Amygdala (tissue), 56 donors: ENCODE measurements around the gene TIGD3.

Experiments
- DNase-seq, 56 donors: peaks; one replicate each; lab custom pipeline; 2025; lab: John Stamatoyannopoulos, UW

TIGD3 gene

DNA sequence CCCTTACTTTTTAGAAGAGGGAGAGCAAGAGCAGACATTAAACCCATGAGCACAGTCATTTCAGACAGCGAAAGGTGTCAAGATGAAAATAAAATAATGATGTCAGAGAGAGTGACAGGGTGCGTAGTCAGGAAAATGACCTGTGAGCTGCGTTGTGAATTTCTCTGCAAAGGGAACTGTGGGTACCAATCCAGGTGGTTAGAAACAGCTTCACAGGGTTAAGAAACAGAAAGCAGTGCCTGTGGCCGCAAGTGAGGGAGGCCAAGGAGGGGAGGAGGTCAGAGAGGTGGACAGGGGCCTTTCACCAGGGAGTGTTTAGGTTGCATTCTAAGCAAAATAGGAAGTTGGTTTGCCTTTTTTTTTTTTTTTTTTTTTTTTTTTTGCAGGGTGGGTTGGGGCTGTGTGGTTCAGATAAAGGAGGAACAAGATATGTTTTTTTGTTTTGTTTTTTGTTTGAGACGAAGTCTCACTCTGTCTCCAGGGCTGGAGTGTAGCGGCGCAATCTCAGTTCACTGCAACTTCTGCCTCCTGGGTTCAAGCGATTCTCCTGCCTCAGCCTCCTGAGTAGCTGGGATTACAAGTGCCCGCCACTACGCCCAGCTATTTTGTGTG is 7.9 kb downstream of the TIGD3 start:
- DNase-seq, result no peak

DNA sequence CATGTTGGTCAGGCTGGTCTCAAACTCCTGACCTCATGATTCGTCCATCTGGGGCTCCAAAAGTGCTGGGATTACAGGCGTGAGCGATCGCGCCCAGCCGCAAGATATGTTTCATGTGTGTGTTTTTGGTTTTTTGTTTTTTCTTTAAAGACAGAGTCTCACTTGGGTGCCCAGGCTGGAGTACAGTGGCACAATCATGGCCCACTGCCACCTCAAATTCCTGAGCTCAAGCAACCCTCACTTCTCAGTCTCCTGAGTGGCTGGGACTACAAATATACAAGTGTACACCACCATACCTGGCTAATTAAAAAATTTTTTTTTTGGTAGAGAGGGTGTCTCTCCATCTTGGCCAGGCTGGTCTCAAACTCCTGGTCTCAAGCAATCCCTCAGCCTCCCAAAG is 8.4 kb downstream of the TIGD3 start:
- DNase-seq, result no peak

DNA sequence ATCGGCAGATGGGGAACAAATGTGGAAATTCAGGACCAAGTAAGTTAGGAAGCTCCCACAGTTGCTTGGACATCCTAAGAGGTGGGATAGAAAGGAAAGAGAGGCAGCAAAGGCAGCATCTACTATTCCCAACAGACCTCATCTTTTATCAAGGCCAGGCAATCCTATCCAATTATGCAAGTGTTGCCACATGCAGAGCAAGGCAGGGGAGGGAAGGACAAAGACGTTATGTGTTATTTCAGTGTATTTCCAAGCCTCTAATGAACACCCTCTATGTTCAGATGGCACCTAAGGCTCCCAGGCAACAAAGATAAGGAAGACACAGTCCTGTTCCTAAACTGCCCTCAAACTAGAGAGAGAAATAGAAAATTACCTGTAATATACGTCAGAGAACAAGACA is 9.2 kb downstream of the TIGD3 start:
- no peak for DNase-seq

DNA sequence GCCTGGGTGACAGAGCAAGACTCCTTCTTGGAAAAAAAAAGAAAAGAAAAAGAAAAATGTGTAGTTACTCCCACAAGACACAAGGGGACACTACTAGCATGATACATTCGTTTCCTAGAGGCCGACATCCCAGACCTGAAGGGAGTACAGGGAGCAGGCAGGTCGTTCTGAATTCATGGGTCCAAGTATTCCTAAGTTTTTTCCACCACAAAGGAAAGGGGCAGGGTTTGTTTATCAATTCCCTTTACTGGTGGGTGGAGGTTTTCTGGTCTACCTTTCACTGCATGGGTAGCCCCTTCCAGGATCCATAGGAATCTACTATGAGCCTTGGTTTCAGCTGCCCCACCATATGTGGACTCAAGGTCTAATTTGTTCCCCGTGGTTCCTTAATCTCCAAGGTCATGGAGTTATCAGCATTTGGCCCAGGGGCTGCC is 11.8 kb downstream of the TIGD3 start:
- DNase-seq, result peak in 10 of 56 donors; percentile 10 to 40 (median 19)

DNA sequence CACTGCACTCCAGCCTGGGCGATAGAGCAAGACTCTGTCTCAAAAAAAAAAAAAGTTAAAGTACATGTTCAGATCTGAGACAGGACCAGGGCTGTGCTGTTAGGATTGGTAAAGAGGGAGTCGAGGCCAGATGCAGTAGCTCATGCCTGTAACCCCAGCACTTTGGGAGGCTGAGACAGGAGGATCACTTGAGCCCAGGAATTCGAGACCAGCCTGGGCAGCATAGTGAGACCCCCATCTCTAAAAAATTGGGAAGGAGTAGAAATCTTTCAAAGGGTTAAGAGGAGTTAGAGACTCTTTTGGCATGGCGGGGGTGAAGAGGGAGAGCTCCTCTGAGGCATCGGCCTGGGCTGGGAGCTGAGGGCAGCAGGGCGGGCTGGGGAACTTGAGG is 16.1 kb downstream of the TIGD3 start:
- DNase-seq, result no peak

DNA sequence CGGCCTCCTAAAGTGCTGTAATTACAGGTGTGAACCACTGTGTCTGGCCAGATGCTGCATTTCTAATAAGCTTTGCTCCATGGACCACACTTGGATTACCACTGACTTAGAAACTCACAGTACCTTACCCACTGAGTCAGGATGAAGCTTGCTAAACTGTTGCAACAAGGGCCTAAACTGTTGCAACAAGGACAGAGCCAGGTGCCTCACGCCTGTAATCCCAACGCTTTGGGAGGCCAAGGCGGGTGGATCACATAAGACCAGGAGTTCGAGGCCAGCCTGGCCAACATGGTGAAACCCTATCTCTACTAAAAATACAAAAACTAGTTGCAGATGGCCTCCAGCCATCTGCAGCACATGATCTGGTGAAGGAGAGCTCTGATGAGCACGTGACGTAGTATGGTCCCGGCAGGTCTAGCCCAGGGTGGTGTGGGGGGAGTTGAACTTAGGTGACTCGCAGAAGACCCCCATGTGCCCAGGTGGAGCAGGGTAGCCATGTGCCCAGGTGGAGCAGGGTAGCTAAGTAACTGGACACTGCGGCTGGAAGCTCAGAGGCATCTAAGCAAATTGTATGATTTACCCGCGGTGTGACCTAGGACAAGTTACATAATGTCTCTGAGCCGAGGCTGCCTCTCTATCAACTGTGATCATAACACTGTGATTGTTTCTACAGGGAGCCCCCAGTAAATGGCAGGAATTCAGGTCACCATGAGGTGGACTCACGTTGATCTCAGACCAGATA is 19.5 kb downstream of the TIGD3 start:
- no peak for DNase-seq

DNA sequence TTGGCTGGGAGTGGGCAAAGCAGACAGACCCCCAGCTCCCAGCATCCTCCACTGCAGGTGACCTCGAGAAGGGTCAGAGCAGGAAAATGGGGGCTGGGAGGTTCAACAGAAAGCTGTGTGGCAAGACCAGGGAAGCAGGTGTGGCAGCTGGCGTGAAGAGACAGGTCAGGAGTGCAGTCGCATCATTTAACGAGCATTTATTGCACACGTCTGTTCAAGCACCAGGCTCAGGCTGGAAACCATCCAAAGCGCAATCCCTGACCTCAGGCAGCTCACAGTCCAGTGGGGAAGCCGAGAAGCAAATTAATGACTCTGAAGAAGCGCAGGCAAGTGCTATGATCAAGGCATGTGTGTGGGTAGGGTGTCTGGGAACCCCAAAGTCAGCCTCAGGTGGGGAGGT is 20.5 kb downstream of the TIGD3 start:
- no peak for DNase-seq

DNA sequence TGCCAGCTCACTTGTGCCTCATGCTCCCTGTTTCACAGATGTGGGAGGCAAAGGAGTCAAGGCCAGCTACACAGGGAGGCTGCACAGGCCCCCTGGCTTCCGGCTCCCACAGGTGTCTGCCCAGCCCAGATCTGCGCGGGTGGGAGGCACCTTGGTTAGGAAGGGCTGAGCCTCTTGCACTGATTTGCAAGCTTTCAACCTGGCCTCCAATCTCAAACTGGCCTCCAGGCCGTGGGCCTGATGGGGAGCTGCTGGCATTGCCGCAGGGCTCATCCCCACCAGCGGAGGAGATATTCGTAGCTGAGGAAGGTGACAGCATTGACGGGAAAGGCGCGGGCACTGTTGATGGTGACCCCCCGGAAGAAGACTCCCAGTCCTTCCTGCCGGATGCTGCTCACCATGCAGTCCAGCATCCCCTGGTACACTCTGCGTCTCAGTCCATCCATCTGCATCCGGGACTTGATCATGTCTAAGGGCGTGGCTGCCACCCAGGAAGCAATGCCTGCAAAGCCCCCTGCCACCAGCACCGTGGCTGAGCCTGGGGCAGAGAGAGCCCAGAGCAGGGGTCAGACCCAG is 21.7 kb downstream of the TIGD3 start:
- DNase-seq, result no peak

DNA sequence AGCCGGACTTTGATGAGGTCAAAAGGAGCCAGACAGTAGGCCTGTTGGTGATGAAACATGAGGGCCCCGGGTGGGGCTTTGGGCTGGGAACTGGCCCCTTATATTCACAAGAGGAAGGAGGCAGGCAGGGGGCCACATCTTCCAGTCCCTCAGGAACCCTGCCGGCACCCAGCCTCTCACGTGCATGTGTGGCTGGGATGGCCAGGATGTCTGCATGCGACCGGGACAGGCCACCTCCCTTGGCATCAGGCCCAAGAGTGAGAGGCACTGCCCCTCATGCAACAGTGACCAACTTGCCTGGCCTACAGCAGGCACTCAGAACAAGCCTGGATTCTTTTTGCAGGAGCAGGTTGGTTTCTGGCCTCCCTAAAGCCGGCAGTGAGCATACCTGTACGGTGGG is 22.5 kb downstream of the TIGD3 start:
- DNase-seq, result no peak

DNA sequence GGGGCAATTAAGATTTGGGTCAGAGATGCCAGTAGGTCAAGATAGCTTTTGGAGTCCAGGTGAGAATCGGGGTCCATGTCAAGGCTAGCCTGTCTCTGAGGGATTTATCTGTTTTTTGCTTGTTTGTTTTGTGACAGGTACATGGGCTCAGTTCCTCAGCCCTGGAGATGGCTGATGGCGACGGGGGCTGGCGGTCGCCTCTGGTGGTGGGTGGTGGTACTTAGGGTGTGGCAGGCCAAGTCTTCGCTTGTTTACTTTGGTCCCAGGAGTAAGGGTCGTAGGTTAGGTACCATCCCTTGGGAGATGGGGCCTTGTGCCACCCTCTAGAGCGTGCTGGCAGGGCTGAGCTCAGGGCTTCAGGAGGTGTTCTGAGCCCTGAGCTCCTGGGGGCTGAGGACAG is 23.2 kb downstream of the TIGD3 start:
- no peak for DNase-seq

DNA sequence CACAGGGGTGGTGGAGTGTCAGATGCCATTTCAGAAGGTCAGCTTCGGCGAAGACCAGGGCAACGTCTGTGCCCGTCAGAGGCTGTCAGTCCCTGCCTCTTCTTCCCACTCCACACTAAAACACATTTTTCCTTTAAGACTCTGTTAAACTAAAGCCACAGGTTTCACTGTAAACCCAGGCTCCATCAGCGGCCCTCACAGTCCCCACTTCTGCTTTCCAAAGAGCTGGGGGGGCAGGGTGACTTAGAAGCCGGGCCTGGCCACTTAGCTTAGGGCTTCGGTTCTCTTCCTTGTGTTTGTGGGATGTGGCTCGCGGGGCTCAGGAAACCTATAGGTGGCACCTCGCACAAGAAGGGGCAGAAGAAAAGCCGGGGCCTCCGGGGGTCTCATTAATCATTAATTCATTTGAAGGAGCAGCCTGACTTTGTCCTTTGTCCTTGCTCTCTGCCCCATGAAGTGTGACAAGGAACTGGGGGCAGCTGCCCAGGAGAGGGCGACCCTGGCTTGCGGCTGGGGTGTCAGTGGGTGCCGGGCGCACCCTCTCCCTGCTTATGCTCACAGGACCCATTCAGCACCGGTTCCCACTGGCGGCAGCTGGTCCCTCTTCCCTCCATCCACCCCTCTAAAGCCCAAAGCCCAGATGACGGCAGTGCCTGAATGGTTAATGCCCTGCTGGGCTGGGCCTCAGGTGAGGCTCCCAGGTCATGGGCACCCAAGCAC is 23.8 kb downstream of the TIGD3 start:
- peak in 4 of 56 donors; percentile 4 to 42 (median 22) for DNase-seq

DNA sequence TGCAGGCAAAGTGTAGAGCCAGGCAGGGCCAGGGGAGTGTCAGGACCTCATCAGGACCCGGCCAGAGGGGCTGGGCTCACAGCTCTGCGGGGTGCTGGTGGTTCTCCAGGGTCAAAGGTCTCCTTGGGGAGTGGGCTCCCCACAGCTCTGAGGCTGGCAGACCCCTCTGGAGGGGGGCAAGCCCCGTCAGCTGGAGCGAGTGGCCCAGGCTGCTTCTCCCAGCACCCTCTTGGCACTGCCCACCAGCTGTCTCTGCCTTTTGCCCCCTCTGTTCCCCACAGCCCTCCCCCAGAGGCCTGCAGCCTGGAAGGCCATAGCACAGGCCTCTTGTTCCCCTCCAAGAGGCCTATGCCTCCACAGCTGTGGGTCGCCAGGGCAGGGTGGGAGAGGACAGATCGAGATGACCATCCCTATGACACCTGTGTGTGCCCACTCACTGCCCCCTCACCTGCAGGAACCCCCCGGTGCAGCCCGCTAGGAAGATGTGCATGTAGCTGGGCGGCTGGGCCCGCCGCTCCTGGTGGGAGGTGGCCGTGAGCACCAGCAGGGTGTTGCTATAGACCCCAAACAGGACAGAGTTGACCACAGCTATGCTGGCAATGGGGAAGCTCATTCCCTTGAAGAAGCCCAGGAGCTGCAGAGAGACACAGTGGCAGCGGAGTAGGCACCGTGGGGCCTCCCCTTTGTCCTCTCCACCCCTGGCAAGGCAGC is 24.5 kb downstream of the TIGD3 start:
- DNase-seq, result no peak

DNA sequence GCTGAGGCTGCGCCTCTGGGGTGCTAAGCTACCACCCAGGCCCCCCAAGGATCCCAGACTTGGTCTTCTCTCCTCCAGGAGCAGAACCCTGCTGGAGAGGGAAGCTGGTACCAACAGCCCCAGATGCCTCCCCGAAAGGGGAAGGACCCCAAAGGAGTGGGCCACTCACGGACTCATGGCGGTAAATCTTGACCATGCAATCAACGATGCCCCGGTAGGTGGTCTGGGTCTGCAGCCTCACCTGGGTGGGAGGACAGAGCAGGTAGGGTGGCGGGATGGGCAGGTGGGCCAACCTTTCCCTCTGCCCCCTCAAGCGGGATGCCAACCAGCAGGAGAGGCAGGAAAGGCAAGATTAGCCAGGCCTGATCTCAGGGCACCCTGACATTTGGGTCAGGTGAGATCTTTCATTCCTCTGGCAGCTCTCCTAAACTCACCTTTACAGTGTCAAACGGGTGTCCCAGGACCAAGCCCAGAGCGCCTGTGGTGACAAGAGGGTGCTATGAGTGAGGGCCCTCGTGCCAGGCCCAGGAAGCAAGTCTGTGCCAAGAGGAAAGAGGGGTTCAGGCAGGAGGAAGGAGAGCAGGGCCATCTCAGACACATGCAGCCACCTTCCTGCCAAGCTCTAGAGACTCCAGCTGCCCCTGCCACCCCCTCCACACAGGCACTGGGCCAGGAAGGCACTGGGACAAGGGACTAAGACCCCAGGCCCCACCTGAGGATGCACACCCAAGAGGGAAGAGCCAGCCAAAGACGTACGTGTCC is 25.3 kb downstream of the TIGD3 start:
- no peak for DNase-seq

DNA sequence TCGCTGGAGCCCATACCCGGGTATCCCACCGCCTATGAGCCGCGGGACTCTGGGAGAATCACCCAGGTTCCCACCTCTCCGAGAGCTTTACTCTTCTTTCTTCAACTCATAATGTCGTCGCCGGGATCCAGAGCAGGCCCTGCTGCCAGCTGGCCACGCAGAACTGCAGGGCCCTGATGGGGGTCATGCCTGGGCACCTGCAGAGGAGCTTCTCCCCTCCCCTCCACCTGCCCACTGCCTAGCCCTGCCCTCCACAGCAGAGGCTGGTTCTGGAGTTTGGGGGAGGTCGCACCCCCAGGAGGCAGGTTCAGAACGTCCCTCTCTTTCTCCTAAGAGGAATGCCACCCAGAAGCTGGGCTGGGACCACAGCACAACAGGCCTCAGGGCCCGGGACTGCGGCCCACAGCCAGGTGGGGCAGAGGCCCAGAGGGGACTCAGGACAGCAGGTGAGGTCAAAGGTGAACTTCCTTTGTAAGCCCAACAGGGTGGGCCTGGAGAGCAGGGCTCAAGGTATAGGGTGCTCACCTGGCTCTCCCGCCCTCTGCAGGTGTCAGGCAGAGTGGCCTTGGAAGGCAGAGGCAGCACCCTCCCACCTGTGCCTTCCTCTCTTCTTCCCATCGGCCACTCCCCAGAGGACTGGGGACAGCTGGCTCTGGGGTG is 26.0 kb downstream of the TIGD3 start:
- no peak for DNase-seq

DNA sequence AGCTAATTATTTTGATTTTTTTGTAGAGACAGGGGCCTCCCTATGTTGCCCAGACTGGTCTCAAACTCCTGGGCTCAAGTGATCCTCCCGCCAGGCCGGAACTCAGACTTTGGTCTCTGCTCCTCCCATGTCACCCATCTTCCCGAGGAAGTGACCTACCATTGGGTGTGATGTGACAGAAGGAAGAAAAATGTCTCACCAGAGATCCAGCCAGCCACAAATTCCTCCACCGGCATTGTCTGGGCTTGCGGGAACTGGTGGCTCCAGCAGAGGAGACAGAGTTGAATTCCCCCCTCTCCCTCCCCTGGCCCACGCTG is 27.1 kb downstream of the TIGD3 start:
- peak in 1 of 56 donors; percentile 33 for DNase-seq

DNA sequence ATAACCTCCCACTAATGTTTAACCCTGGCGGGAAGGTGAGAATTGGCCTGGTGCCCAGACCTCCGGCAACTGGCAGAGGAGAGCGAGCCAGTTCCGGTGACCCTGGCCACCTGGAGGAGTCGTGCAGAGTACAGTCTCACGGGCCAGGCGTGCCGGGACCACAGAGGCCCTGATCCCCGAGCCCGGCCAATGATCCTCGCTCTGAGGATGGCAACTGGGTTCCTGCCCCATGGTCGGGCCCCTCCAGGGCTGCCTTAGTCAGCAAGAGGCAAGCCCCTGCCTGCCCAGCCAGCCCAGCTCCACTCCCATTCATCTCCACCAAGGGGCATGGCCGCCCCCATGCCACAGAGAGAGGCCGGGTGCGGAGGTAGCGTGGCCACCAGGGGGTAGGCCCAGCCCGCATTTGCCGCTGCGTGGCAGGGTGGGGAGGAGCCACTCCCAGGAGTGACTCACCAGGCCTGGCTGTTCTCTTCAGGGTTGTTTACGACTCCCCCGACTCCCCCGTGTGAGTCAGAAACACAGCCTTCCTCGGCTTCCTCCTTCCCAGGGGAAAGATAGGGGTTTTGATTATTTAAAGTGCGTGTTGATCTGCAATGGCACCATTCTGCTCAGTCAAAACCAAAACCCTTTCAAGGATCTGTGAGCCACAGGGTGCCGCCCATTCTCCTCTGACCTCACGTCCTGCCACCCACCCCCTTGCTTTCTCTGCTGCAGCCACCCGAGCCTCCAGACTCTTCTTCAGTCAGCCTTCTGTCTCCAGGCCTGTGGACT is 27.7 kb downstream of the TIGD3 start, which contains the start of gene SLC25A45:
Gene SLC25A45 (minus strand): TSS at position 614 of the 771 bp plus-strand sequence. CDS start 695 bp downstream, outside the sequence.
- DNase-seq, result peak; percentile 20 to 95 (median 81)

DNA sequence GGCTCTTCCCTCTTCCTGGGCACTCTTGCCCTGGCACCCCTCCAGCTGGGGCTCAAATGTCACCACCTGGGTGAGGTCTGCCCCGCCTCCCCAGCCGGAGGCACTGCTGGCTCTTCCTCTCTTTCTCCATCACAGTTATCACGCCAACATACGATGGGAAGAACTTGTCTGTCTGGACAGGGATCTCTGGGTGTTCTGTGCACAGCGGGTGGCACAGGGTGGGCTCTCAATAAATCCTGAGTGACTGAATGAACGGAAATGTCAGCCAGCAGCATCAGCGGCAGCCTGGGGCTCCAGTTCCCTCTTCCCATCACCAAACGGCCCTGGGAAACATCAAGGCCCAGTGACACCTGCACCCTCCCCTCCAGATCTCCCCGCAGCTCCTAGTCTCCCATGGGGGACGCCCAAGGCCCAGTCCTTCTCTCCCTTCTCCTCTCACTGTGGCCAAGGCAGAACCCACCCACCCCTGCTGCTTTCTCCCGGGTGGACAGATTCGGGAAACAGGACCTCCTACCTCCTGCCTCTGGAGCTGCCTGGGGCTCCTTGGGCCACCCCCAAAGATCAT is 28.3 kb downstream of the TIGD3 start:
- no peak for DNase-seq

DNA sequence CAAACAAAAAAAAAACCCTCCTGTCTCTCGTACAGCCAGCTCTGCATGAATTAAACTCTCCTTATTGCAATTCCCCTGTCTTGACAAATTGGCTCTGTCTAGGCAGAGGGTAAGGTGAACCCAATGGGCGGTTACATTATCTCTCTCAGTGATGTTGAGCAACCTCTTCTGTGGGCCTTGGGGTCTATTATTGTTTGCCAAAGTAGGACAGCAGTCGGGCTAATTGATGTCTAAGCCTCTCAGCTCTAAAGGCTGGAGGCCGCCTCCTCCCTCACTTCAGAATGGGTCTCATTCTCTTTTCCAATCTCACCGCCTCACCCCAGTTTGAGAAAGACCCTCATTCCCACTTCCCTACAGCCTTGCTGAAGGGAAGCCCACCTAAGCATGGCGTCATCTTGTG is 29.2 kb downstream of the TIGD3 start:
- DNase-seq, result no peak
